H9 (cell line): ENCODE results near the gene DMP1. TPM values are rescaled to one million over a fixed set of nuclear protein-coding genes. Genes with fewer than 3 reads are reported as not detected.

Experiments
- DNase-seq: peaks from one replicate; pipeline ENCODE4 v3.0.0-alpha.2; 2017
- H2AFZ ChIP-seq: one replicate; pipeline ENCODE4 v1.6.1; 2013; ENCODE audit warnings: mild to moderate bottlenecking, low read length, control low read depth, moderate library complexity
- H2AK5ac ChIP-seq: 2 replicates; pipeline ENCODE4 v1.6.1; 2013; ENCODE audit warnings: low read length, control low read depth, mixed read lengths; ENCODE audit not compliant: insufficient read length
- H2BK120ac ChIP-seq: one replicate; pipeline ENCODE4 v1.6.1; 2013; ENCODE audit warnings: low read depth, mild to moderate bottlenecking, low read length, control low read depth, inconsistent platforms; ENCODE audit not compliant: poor library complexity, severe bottlenecking
- H2BK12ac ChIP-seq: 2 replicates; pipeline ENCODE4 v1.6.1; 2013; ENCODE audit warnings: low read length, control low read depth, mixed read lengths, low read depth; ENCODE audit not compliant: insufficient read length
- H2BK15ac ChIP-seq: 2 replicates; pipeline ENCODE4 v1.6.1; 2013; ENCODE audit warnings: low read depth, low read length, control low read depth
- H2BK20ac ChIP-seq: one replicate; pipeline ENCODE4 v1.6.1; 2013; ENCODE audit warnings: low read depth, mild to moderate bottlenecking, low read length, control low read depth, inconsistent platforms; ENCODE audit not compliant: poor library complexity, severe bottlenecking
- H2BK5ac ChIP-seq: 2 replicates; pipeline ENCODE4 v1.6.1; 2013; ENCODE audit warnings: low read length, control low read depth, mixed read lengths; ENCODE audit not compliant: insufficient read length
- H3K14ac ChIP-seq: 2 replicates; pipeline ENCODE4 v1.6.1; 2013; ENCODE audit warnings: low read length, control low read depth; ENCODE audit not compliant: insufficient read depth
- H3K18ac ChIP-seq: 2 replicates; pipeline ENCODE4 v1.6.1; 2013; ENCODE audit warnings: low read depth, mild to moderate bottlenecking, mixed read lengths, low read length, control low read depth; ENCODE audit not compliant: insufficient read length
- H3K23ac ChIP-seq: 2 replicates; pipeline ENCODE4 v1.6.1; 2013; ENCODE audit warnings: low read length, control low read depth, mixed read lengths, low read depth; ENCODE audit not compliant: insufficient read length
- H3K23me2 ChIP-seq: 2 replicates; pipeline ENCODE4 v1.6.1; 2013; ENCODE audit warnings: low read depth, mild to moderate bottlenecking, mixed read lengths, low read length, control low read depth; ENCODE audit not compliant: insufficient read length, poor library complexity, severe bottlenecking
- H3K27ac ChIP-seq: 2 replicates; pipeline ENCODE4 v1.5.1; 2013; ENCODE audit warnings: low read length, control low read depth, mixed read lengths, low read depth; ENCODE audit not compliant: insufficient read length
- H3K27me3 ChIP-seq: 2 replicates; pipeline ENCODE4 v1.6.1; 2013; ENCODE audit warnings: low read length, control low read depth, inconsistent platforms; ENCODE audit not compliant: insufficient read depth
- H3K4ac ChIP-seq: 2 replicates; pipeline ENCODE4 v1.6.1; 2013; ENCODE audit warnings: low read depth, mild to moderate bottlenecking, control low read depth, inconsistent platforms, low read length, moderate library complexity
- H3K4me1 ChIP-seq: 2 replicates; pipeline ENCODE4 v1.6.1; 2013; ENCODE audit warnings: low read length, control low read depth, inconsistent platforms; ENCODE audit not compliant: insufficient read depth
- H3K4me2 ChIP-seq: 2 replicates; pipeline ENCODE4 v1.6.1; 2013; ENCODE audit warnings: low read length, control low read depth, mixed read lengths; ENCODE audit not compliant: insufficient read length, insufficient read depth
- H3K56ac ChIP-seq: 2 replicates; pipeline ENCODE4 v1.6.1; 2013; ENCODE audit warnings: low read depth, mild to moderate bottlenecking, mixed read lengths, low read length, control low read depth; ENCODE audit not compliant: insufficient read length
- H3K79me1 ChIP-seq: 2 replicates; pipeline ENCODE4 v1.6.1; 2013; ENCODE audit warnings: low read depth, mild to moderate bottlenecking, moderate library complexity, low read length, control low read depth, inconsistent platforms; ENCODE audit not compliant: insufficient read depth, poor library complexity, severe bottlenecking
- H3K79me2 ChIP-seq: 2 replicates; pipeline ENCODE4 v1.6.1; 2013; ENCODE audit warnings: low read length, control low read depth, inconsistent platforms; ENCODE audit not compliant: insufficient read depth
- H3K9ac ChIP-seq: 2 replicates; pipeline ENCODE4 v1.6.1; 2013; ENCODE audit warnings: low read length, control low read depth, mixed read lengths; ENCODE audit not compliant: insufficient read length; ENCODE audit errors: extremely low read depth
- H3K9me3 ChIP-seq: one replicate; pipeline ENCODE4 v1.6.1; 2013; ENCODE audit warnings: low read depth, low read length, inconsistent platforms; ENCODE audit not compliant: control insufficient read depth
- H3T11ph ChIP-seq: one replicate; pipeline ENCODE4 v1.6.1; 2013; ENCODE audit warnings: mild to moderate bottlenecking, low read length, control low read depth, inconsistent platforms
- H4K20me1 ChIP-seq: one replicate; pipeline ENCODE4 v1.6.1; 2013; ENCODE audit not compliant: control insufficient read depth, insufficient read length, insufficient read depth
- H4K5ac ChIP-seq: 2 replicates; pipeline ENCODE4 v1.6.1; 2013; ENCODE audit warnings: low read depth, mild to moderate bottlenecking, mixed read lengths, low read length, control low read depth; ENCODE audit not compliant: insufficient read length
- H4K8ac ChIP-seq: replicated peaks from 2 replicates; pipeline ENCODE4 v1.6.1; 2013; ENCODE audit warnings: low read length, control low read depth, mixed read lengths, low read depth; ENCODE audit not compliant: insufficient read length
- H4K91ac ChIP-seq: 2 replicates; pipeline ENCODE4 v1.6.1; 2013; ENCODE audit warnings: low read depth, mild to moderate bottlenecking, moderate library complexity, mixed read lengths, low read length, control low read depth; ENCODE audit not compliant: insufficient read length
- H3K27ac Mint-ChIP-seq, 3 experiments: 2 replicates in 2 of 3; 3 replicates in 1 of 3; pipeline ENCODE4 v1.8.0; 2020 to 2021; ENCODE audit warnings: mixed read lengths in 3 of 3, mild to moderate bottlenecking in 1 of 3, moderate library complexity in 1 of 3
- H3K27me3 Mint-ChIP-seq: 2 replicates; pipeline ENCODE4 v1.8.0; 2021; ENCODE audit warnings: low read depth, mild to moderate bottlenecking, moderate library complexity, mixed read lengths
- H3K36me3 Mint-ChIP-seq, 3 experiments: 2 replicates in 2 of 3; 3 replicates in 1 of 3; pipeline ENCODE4 v1.8.0; 2020 to 2021; ENCODE audit warnings: low read depth in 3 of 3, mixed read lengths in 3 of 3; ENCODE audit not compliant: insufficient read depth in 1 of 3
- H3K4me1 Mint-ChIP-seq, 2 experiments: 2 replicates each; pipeline ENCODE4 v1.8.0; 2020; ENCODE audit warnings: mixed read lengths in 2 of 2
- H3K4me3 Mint-ChIP-seq, 2 experiments: 2 replicates in 1 of 2; 3 replicates in 1 of 2; pipeline ENCODE4 v1.8.0; 2020 to 2021; ENCODE audit warnings: mild to moderate bottlenecking in 2 of 2, mixed read lengths in 2 of 2, moderate library complexity in 1 of 2
- H3K9me3 Mint-ChIP-seq, 2 experiments: 2 replicates in 1 of 2; 3 replicates in 1 of 2; pipeline ENCODE4 v1.8.0; 2020; ENCODE audit warnings: mild to moderate bottlenecking in 2 of 2, mixed read lengths in 2 of 2, moderate library complexity in 1 of 2
- WGBS: extraction: QIAGEN DNeasy Blood & Tissue Kit; methylation state at CpG from one replicate; pipeline ENCODE4 v1.1.7; 2013; ENCODE audit warnings: missing lambda C conversion rate, low lambda C conversion rate, mixed read lengths; ENCODE audit not compliant: insufficient read length; ENCODE audit errors: extremely low coverage; 5-methylcytosine and 5-hydroxymethylcytosine counted together
- total RNA-seq: library from RNA; stranded (reverse); gene quantifications from 2 replicates; pipeline ENCODE4 v1.2.1, GENCODE V29; 2021
- TF ChIP-seq, protein P1 (sequence below): fragments of 200-600 bp; sonication (generic); conservative IDR thresholded peaks from 3 replicates; pipeline ENCODE4 v1.8.0; 2021; ENCODE audit warnings: antibody characterized with exemption, mild to moderate bottlenecking

DMP1 gene
- total RNA-seq, 1 experiment from 2014 or later = not detected

DNA sequence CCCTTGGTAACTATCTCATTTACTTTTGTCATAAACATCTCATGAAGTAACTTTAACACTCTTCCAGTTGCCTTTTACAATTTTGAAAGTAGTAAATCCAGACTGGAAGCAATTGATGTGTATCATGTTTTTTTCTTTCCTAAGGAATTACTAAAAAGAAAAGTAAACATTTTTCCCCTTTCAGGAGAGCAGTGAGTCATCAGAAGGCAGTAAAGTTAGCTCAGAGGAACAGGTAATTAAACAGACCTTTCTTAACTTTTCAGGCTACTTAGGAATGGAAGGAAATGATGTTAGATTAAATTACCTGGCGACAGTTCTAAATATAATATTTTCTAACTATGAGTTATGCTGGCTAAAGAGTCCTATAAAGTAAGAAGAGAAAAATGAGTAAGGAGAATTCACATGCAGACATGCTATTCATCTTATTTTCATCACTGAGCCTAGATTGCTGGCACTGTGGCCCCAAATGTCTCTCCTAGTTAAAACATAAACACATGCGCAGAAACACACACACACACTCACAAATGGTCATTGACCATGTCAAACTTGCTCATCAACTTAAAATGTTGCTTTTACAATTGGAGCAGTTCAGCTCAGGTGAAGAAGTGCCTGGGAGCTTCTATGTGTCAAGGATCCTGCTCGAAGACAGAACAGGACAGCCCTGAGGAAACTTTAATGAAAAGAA lies 9.3 kb downstream of the DMP1 start:
- TF ChIP-seq, protein P1, sequence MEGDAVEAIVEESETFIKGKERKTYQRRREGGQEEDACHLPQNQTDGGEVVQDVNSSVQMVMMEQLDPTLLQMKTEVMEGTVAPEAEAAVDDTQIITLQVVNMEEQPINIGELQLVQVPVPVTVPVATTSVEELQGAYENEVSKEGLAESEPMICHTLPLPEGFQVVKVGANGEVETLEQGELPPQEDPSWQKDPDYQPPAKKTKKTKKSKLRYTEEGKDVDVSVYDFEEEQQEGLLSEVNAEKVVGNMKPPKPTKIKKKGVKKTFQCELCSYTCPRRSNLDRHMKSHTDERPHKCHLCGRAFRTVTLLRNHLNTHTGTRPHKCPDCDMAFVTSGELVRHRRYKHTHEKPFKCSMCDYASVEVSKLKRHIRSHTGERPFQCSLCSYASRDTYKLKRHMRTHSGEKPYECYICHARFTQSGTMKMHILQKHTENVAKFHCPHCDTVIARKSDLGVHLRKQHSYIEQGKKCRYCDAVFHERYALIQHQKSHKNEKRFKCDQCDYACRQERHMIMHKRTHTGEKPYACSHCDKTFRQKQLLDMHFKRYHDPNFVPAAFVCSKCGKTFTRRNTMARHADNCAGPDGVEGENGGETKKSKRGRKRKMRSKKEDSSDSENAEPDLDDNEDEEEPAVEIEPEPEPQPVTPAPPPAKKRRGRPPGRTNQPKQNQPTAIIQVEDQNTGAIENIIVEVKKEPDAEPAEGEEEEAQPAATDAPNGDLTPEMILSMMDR = no peak
- no peaks in the 10 kb centered on the region for H4K20me1 ChIP-seq

More for the DNA sequence above, 9.3 kb downstream of the DMP1 start:
- Histone ChIP-seq H3K4me1 (peaks cover 3% of the 10 kb centered on the region; the same call in 1 of the 2 replicates), H3K9me3 (no peaks in the 10 kb centered on the region), H2BK12ac (no peak overlapping the region), H3K79me1 (no peaks in the 10 kb centered on the region), H3K18ac (no peak overlapping the region), H3K23ac (no peak overlapping the region), H3T11ph (no peak overlapping the region), H2BK20ac (no peak overlapping the region), H3K56ac (no peak overlapping the region), H3K79me2 (no peaks in the 10 kb centered on the region), H3K27me3 (no peaks in the 10 kb centered on the region), H4K91ac (no peak overlapping the region), H3K27ac (no peak overlapping the region), H3K4me2 (no peak overlapping the region), H3K9ac (no peak overlapping the region), H4K5ac (no peak overlapping the region), H3K23me2 (no peaks in the 10 kb centered on the region), H2AFZ (no peak overlapping the region), H4K8ac (no peak overlapping the region), H3K4ac (no peak overlapping the region), H2BK5ac (no peak overlapping the region), H2BK15ac (no peak overlapping the region), H2BK120ac (no peak overlapping the region), H3K14ac (no peak overlapping the region), H2AK5ac (no peak overlapping the region)
- Mint-ChIP-seq H3K4me3 (no peak overlapping the region), H3K4me1 (peaks cover 7 to 13% of the 10 kb centered on the region in 2 experiments), H3K9me3 (peaks cover 2 to 3% of the 10 kb centered on the region in 2 experiments; a peak in 3 of 5 replicates), H3K36me3 (peaks cover 0 to 9% (median 1%) of the 10 kb centered on the region in 3 experiments; a peak in 3 of 7 replicates), H3K27me3 (no peaks in the 10 kb centered on the region), H3K27ac (no peak overlapping the region)
- WGBS = no CpG with 5 or more reads among the region's 3 CpGs
- DNase-seq = no peak
